IPS-15b (cell line): ENCODE data around the gene COPS2.

ENCODE experiments used
- H3K27me3 ChIP-seq: one replicate; pipeline ENCODE4 v1.6.1; 2013; ENCODE audit warnings: low read length; ENCODE audit not compliant: control insufficient read depth, insufficient read depth
- H3K36me3 ChIP-seq: one replicate; pipeline ENCODE4 v1.6.1; 2013; ENCODE audit warnings: low read length; ENCODE audit not compliant: control insufficient read depth, insufficient read depth
- H3K4me1 ChIP-seq: one replicate; pipeline ENCODE4 v1.6.1; 2013; ENCODE audit warnings: mild to moderate bottlenecking, low read length; ENCODE audit not compliant: control insufficient read depth, insufficient read depth
- H3K4me3 ChIP-seq: one replicate; pipeline ENCODE4 v1.5.1; 2013; ENCODE audit warnings: low read depth, low read length
- H3K9ac ChIP-seq: one replicate; pipeline ENCODE4 v1.6.1; 2013; ENCODE audit warnings: low read depth, mild to moderate bottlenecking, low read length
- H3K9me3 ChIP-seq: one replicate; pipeline ENCODE4 v1.6.1; 2013; ENCODE audit warnings: mild to moderate bottlenecking, low read length; ENCODE audit not compliant: control insufficient read depth, insufficient read depth

Gene COPS2

DNA sequence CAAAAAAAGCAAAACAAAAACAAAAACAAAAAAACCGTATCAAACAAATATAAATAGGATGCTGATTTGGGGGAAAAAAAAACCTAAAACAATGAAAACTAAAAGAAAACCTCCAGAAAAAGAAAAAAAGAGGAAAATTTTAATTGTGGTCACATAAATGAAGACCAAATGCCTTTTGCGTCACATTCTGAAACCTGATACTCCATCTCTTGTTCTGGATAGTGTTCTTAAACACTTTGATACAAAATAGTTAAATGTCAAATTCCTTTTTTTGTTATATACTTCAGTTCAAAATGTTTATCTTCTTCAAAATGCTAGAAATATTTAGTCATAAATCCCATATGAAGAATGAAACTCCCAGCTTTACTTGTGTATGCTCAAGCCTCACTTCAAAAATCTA is 31.0 kb downstream of the COPS2 start:
- peaks cover 8% of the 10 kb centered on the region for H3K36me3 ChIP-seq
- no peak overlapping the region for H3K9ac ChIP-seq
- no peak overlapping the region for H3K4me3 ChIP-seq
- H3K27me3 ChIP-seq = no peaks in the 10 kb centered on the region
- H3K9me3 ChIP-seq = no peaks in the 10 kb centered on the region
- no peaks in the 10 kb centered on the region for H3K4me1 ChIP-seq

- H3K9me3 ChIP-seq = no peaks in the 10 kb centered on the region
- no peak overlapping the region for H3K9ac ChIP-seq
- no peaks in the 10 kb centered on the region for H3K27me3 ChIP-seq
- no peaks in the 10 kb centered on the region for H3K4me1 ChIP-seq
- H3K4me3 ChIP-seq = no peak overlapping the region
- peaks cover 2% of the 10 kb centered on the region for H3K36me3 ChIP-seq
Measured at GRCh38 chr15:49122541-49123062, 32.8 kb downstream of the COPS2 start.

- Histone ChIP-seq H3K4me1 (no peaks in the 10 kb centered on the region), H3K27me3 (no peaks in the 10 kb centered on the region), H3K36me3 (no peaks in the 10 kb centered on the region), H3K4me3 (no peak overlapping the region), H3K9me3 (no peaks in the 10 kb centered on the region), H3K9ac (no peak overlapping the region)
Measured at GRCh38 chr15:49121901-49122300, 33.5 kb downstream of the COPS2 start.

DNA sequence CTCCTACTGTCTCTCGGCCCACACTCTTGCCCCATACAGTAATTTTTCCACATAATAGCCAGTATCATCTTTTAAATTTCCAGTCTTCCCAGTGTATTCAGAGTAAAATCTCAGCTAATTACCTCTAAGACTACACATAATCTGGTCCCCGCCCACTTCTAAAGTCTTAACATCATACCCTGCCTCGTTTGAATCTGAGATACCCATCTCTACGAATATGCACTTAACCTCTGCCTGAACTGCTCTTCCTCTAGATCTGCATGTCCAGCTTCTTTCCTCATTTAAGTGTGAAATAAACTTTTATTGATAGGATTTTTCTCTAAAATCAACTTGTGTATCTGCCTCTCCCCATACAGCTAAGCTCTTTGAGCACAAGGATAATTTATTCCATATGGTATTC is 34.6 kb downstream of the COPS2 start:
- H3K36me3 ChIP-seq = no peaks in the 10 kb centered on the region
- H3K9ac ChIP-seq = no peak overlapping the region
- no peak overlapping the region for H3K4me3 ChIP-seq
- H3K9me3 ChIP-seq = no peaks in the 10 kb centered on the region
- no peaks in the 10 kb centered on the region for H3K4me1 ChIP-seq
- no peaks in the 10 kb centered on the region for H3K27me3 ChIP-seq

- no peaks in the 10 kb centered on the region for H3K4me1 ChIP-seq
- H3K27me3 ChIP-seq = no peaks in the 10 kb centered on the region
- H3K4me3 ChIP-seq = no peak overlapping the region
- H3K9me3 ChIP-seq = no peaks in the 10 kb centered on the region
- no peak overlapping the region for H3K9ac ChIP-seq
- H3K36me3 ChIP-seq = no peaks in the 10 kb centered on the region
Measured at GRCh38 chr15:49116108-49116857, 39.1 kb downstream of the COPS2 start.

DNA sequence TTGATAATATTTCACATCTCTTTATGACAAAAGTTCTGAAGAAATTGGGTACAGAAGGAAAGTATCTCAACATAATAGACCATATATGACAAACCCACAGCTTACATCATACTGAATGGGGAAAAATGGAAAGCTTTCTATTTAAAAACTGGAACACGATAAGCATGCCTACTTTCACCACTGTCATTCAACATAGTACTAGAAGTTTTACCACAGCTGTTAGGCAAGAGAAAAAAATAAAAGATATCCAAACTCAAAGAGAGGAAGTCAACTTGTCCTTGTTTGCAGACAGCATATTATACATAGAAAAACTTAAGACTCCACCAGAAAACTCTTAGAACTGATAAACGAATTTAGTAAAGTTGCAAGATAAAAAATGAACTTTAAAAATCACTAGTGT is 40.3 kb downstream of the COPS2 start:
- Histone ChIP-seq H3K9me3 (no peaks in the 10 kb centered on the region), H3K4me3 (no peak overlapping the region), H3K27me3 (no peaks in the 10 kb centered on the region), H3K9ac (no peak overlapping the region), H3K36me3 (no peaks in the 10 kb centered on the region), H3K4me1 (no peaks in the 10 kb centered on the region)

DNA sequence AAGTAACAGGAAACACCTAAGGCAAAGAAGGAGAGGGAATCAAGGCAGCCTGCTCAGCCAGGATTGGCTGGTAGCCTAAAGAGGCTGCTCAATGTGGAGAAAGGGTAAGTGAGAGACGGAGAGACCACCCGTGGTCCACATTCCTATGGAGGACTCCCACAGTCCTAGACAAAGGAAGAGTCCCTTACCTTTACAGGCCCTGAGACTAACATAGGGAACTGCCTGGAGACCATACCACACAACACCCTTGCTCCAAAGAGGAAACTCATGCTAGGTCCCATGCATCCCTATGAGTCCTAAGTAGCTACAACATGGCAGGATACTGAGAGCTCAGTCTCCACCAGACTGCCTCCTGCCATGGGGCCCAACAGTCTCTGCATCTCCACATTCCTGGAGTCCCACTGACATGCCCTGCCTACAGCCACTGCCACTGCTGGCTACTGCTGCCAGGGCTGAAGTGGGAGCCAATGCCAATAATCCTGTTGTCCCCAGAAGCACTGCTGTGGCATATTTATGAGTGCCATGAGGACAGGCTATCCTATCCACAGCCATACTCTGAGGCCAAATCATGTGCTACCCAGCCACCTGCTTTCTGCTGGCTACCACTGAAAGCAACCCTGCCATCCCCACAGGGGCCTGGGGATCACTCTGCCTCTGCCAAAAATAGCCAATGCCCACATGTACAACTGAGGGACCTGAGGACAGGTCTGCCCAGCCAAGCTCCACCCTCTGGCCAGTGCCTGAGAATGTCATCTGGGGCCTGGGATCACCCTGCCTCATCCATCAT is 45.0 kb downstream of the COPS2 start:
- Histone ChIP-seq H3K36me3 (no peaks in the 10 kb centered on the region), H3K9me3 (no peaks in the 10 kb centered on the region), H3K9ac (no peak overlapping the region), H3K4me3 (no peak overlapping the region), H3K27me3 (no peaks in the 10 kb centered on the region), H3K4me1 (no peaks in the 10 kb centered on the region)

GRCh38 chr15:49103002-49103401 is 52.4 kb downstream of the COPS2 start:
- Histone ChIP-seq H3K4me3 (no peak overlapping the region), H3K9ac (no peak overlapping the region), H3K9me3 (no peaks in the 10 kb centered on the region), H3K4me1 (no peaks in the 10 kb centered on the region), H3K27me3 (no peaks in the 10 kb centered on the region), H3K36me3 (no peaks in the 10 kb centered on the region)

GRCh38 chr15:49101536-49101935 is 53.9 kb downstream of the COPS2 start:
- no peaks in the 10 kb centered on the region for H3K4me1 ChIP-seq
- no peak overlapping the region for H3K9ac ChIP-seq
- H3K9me3 ChIP-seq = no peaks in the 10 kb centered on the region
- H3K36me3 ChIP-seq = no peaks in the 10 kb centered on the region
- H3K4me3 ChIP-seq = no peak overlapping the region
- no peaks in the 10 kb centered on the region for H3K27me3 ChIP-seq

DNA sequence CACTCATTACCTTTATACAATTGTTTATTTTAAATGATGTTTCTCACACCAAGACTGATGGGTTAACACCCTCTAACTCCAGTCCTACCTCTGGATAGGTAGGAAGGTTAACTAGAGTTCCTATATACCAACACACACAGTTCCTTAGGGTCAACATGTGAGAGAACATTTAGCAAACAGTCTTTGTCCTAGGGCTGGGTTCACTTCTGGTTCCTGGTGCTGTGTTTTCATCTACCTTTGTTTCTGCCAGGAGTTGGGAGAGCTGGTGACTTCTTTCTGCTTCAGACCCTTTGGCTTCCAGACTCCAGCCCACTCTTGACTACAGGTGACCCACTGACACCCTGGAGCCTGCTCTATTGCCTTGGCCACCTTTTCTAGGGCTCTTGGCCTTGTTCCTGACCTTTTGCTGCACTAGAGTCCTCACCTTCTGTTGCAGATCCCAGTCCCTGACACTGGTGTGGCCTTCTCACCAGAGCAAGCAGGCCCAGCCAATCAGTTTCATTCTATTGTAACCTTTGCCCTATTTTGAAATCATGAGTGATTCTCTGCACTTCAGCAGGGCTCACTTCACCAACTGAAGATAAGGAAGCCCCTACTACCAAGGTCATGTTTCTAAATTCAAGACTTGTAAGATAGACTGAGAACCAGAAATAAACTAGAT is 59.2 kb downstream of the COPS2 start:
- H3K27me3 ChIP-seq = no peaks in the 10 kb centered on the region
- H3K9me3 ChIP-seq = no peaks in the 10 kb centered on the region
- H3K9ac ChIP-seq = no peak overlapping the region
- H3K36me3 ChIP-seq = no peaks in the 10 kb centered on the region
- no peak overlapping the region for H3K4me3 ChIP-seq
- H3K4me1 ChIP-seq = no peaks in the 10 kb centered on the region

DNA sequence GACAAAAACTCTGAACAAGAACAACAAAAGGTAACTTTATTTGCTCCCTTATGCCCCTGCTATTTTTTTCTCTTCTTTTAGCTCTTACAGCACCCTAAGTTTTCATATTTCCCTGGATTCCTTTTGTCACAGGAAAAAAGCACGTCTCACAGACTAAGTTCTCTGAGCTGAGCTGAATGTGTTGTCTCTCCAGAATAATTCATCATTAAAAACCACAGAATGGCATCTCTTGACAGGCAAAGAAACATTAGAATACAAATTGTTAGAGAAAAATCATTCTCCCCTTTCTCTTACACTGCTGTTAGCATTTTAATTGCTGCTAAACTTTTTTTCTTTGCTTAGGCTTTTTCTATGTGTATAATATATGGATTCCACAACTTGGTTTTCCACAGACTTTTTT is 60.5 kb downstream of the COPS2 start:
- no peaks in the 10 kb centered on the region for H3K36me3 ChIP-seq
- no peak overlapping the region for H3K4me3 ChIP-seq
- no peaks in the 10 kb centered on the region for H3K27me3 ChIP-seq
- no peaks in the 10 kb centered on the region for H3K9me3 ChIP-seq
- H3K4me1 ChIP-seq = no peaks in the 10 kb centered on the region
- no peak overlapping the region for H3K9ac ChIP-seq
